Neural cell (in vitro differentiated cells): ENCODE results near the gene CNTNAP2. TPM values are rescaled to one million over a fixed set of nuclear protein-coding genes. Genes with fewer than 3 reads are reported as not detected.

ENCODE experiments used
- H2AFZ ChIP-seq: fragments of 200-600, 300-800 bp; sonication (generic), shearing (Covaris generic); 2 replicates; pipeline ENCODE4 v1.6.0; 2014; ENCODE audit warnings: low read depth, mild to moderate bottlenecking, antibody characterized with exemption, low read length, moderate library complexity
- H3F3A ChIP-seq: fragments of 200-600 bp; shearing (Covaris generic); 2 replicates; pipeline ENCODE4 v1.6.1; 2016; ENCODE audit warnings: mild to moderate bottlenecking, moderate library complexity, mixed read lengths, antibody characterized with exemption, low read length; ENCODE audit not compliant: insufficient read depth, poor library complexity, severe bottlenecking
- H3K27ac ChIP-seq: fragments of 200-600, 300-800 bp; sonication (generic), shearing (Covaris generic); 2 replicates; pipeline ENCODE4 v1.5.1; 2014; ENCODE audit warnings: mild to moderate bottlenecking, low read length, moderate library complexity
- H3K27me3 ChIP-seq: fragments of 300-800, 200-600 bp; sonication (generic), shearing (Covaris generic); 2 replicates; pipeline ENCODE4 v1.6.0; 2014; ENCODE audit warnings: mild to moderate bottlenecking, low read depth, low read length, moderate library complexity; ENCODE audit not compliant: insufficient read depth
- H3K36me3 ChIP-seq: fragments of 300-800, 200-600 bp; sonication (generic), shearing (Covaris generic); 2 replicates; pipeline ENCODE4 v1.5.1; 2014; ENCODE audit warnings: mild to moderate bottlenecking, antibody characterized with exemption, low read length, moderate library complexity; ENCODE audit not compliant: insufficient read depth
- H3K4me2 ChIP-seq: fragments of 300-800, 200-600 bp; sonication (generic), shearing (Covaris generic); 2 replicates; pipeline ENCODE4 v1.6.0; 2014; ENCODE audit warnings: mild to moderate bottlenecking, low read length
- H3K4me3 ChIP-seq: fragments of 300-800, 200-600 bp; sonication (generic), shearing (Covaris generic); 2 replicates; pipeline ENCODE4 v1.5.1; 2014; ENCODE audit warnings: mild to moderate bottlenecking, low read length, moderate library complexity
- H3K79me2 ChIP-seq: fragments of 200-600 bp; shearing (Covaris generic); replicated peaks from 2 replicates; pipeline ENCODE4 v1.6.0; 2014; ENCODE audit warnings: mild to moderate bottlenecking, low read length, moderate library complexity; ENCODE audit not compliant: insufficient read depth
- H3K9ac ChIP-seq: fragments of 300-800, 200-600 bp; sonication (generic), shearing (Covaris generic); 2 replicates; pipeline ENCODE4 v1.6.1; 2016; ENCODE audit warnings: mild to moderate bottlenecking, low read length, mixed read lengths
- H3K9me2 ChIP-seq: fragments of 200-600 bp; shearing (Covaris generic); 2 replicates; pipeline ENCODE4 v1.6.1; 2016; ENCODE audit warnings: mild to moderate bottlenecking, low read length, mixed read lengths; ENCODE audit not compliant: insufficient read depth
- H3K9me3 ChIP-seq: fragments of 200-600, 300-800 bp; sonication (generic), shearing (Covaris generic); 2 replicates; pipeline ENCODE4 v1.6.1; 2016; ENCODE audit warnings: mild to moderate bottlenecking, mixed run types, low read length, moderate library complexity, mixed read lengths
- H4K20me1 ChIP-seq: fragments of 200-600 bp; shearing (Covaris generic); 2 replicates; pipeline ENCODE4 v1.6.1; 2016; ENCODE audit warnings: mild to moderate bottlenecking, mixed run types; ENCODE audit not compliant: insufficient read depth
- CTCF ChIP-seq: fragments of 450-650 bp; IDR thresholded peaks from 2 replicates; pipeline ENCODE4 v1.5.1; 2014; ENCODE audit warnings: antibody characterized with exemption, mild to moderate bottlenecking, moderate library complexity; ENCODE audit not compliant: poor library complexity, severe bottlenecking
- EP300 ChIP-seq: fragments of 450-650 bp; conservative IDR thresholded peaks from 2 replicates; pipeline ENCODE4 v1.6.1; 2014; ENCODE audit warnings: antibody characterized with exemption, mild to moderate bottlenecking, moderate library complexity; ENCODE audit not compliant: poor library complexity, severe bottlenecking
- EZH2 ChIP-seq: fragments of 200-600, 300-800 bp; shearing (Covaris generic), sonication (generic); IDR thresholded peaks from 2 replicates; pipeline ENCODE4 v1.6.1; 2014; ENCODE audit warnings: antibody characterized with exemption, low read length, borderline replicate concordance, mild to moderate bottlenecking; ENCODE audit not compliant: insufficient read depth, poor library complexity, severe bottlenecking
- MXI1 ChIP-seq: fragments of 450-650 bp; conservative IDR thresholded peaks from 2 replicates; pipeline ENCODE4 v1.6.1; 2014; ENCODE audit warnings: antibody characterized with exemption, mild to moderate bottlenecking; ENCODE audit not compliant: poor library complexity, severe bottlenecking
- POLR2AphosphoS5 ChIP-seq: IDR thresholded peaks from 2 replicates; pipeline ENCODE4 v1.6.1; 2012
- RAD21 ChIP-seq: fragments of 450-650 bp; conservative IDR thresholded peaks from 2 replicates; pipeline ENCODE4 v1.6.1; 2014; ENCODE audit warnings: antibody characterized with exemption, mild to moderate bottlenecking, moderate library complexity
- REST ChIP-seq: IDR thresholded peaks from 2 replicates; pipeline ENCODE4 v1.6.1; 2012; ENCODE audit warnings: borderline replicate concordance
- SMC3 ChIP-seq: fragments of 450-650 bp; conservative IDR thresholded peaks from 2 replicates; pipeline ENCODE4 v1.6.1; 2014; ENCODE audit warnings: antibody characterized with exemption, mild to moderate bottlenecking, moderate library complexity; ENCODE audit not compliant: poor library complexity
- TAF1 ChIP-seq: IDR thresholded peaks from 2 replicates; pipeline ENCODE4 v1.6.1; 2012; ENCODE audit warnings: low read depth
- polyA plus RNA-seq: library from polyadenylated mRNA; depleted of rRNA; stranded (reverse); fragments of >200 nt; gene quantifications from 2 replicates; pipeline ENCODE4 v1.2.3, GENCODE V29; 2014

Gene CNTNAP2
- polyA plus RNA-seq, 1 donor from 2014 or later, result 276 TPM

GRCh38 chr7:148394582-148394981 lies 2278.0 kb downstream of the CNTNAP2 start:
- Histone ChIP-seq H3K4me2 (peak overlapping the region; percentile 59), H3K9me3 (no peaks in the 10 kb centered on the region), H3K36me3 (peaks cover 3% of the 10 kb centered on the region), H3K9ac (peak overlapping the region; percentile 70), H3K9me2 (no peaks in the 10 kb centered on the region), H2AFZ (no peak overlapping the region), H3K27ac (peak overlapping the region; percentile 97), H3F3A (peaks cover 19% of the 10 kb centered on the region), H3K27me3 (no peaks in the 10 kb centered on the region), H3K4me3 (peak overlapping the region; percentile 2), H3K79me2 (peaks cover 63% of the 10 kb centered on the region), H4K20me1 (no peaks in the 10 kb centered on the region)
- no peak for TF ChIP-seq EP300
- TF ChIP-seq POLR2AphosphoS5, result no peak
- no peak for TF ChIP-seq RAD21
- no peak for TF ChIP-seq REST
- TF ChIP-seq CTCF, result no peak
- no peak for TF ChIP-seq MXI1

GRCh38 chr7:148395352-148395811 lies 2278.8 kb downstream of the CNTNAP2 start:
- Histone ChIP-seq H3K79me2 (peaks cover 61% of the 10 kb centered on the region), H3K36me3 (no peaks in the 10 kb centered on the region), H3K9me2 (no peaks in the 10 kb centered on the region), H3K4me2 (peak overlapping the region; percentile 59), H3K9me3 (no peaks in the 10 kb centered on the region), H3K4me3 (peak overlapping the region; percentile 52), H3K9ac (peak overlapping the region; percentile 70), H3K27me3 (no peaks in the 10 kb centered on the region), H4K20me1 (no peaks in the 10 kb centered on the region), H3F3A (peaks cover 21% of the 10 kb centered on the region), H2AFZ (no peak overlapping the region), H3K27ac (peak overlapping the region; percentile 97)
- TF ChIP-seq EP300, result no peak
- TF ChIP-seq MXI1, result no peak
- no peak for TF ChIP-seq REST
- no peak for TF ChIP-seq SMC3
- no peak for TF ChIP-seq CTCF
- TF ChIP-seq EZH2, result no peak
- TF ChIP-seq POLR2AphosphoS5, result no peak
- no peak for TF ChIP-seq TAF1
- no peak for TF ChIP-seq RAD21
